K562 (cell line): Measurements from ENCODE around the gene FBLN2. TPM values are rescaled to one million over a fixed set of nuclear protein-coding genes. Genes with fewer than 3 reads are reported as not detected.
A peak's percentile ranks its signal among the peaks of the same experiment; 100 is the strongest.

Experiments used
- BACH1 ChIP-seq: fragments of 200-800 bp; sonication (Bioruptor generic); IDR thresholded peaks from 2 replicates; pipeline ENCODE4 v1.6.1; 2016; ENCODE audit warnings: missing genetic modification characterization, missing compliant biosample characterization
- BCOR ChIP-seq: fragments of 450-650 bp; IDR thresholded peaks from 2 replicates; pipeline ENCODE4 v1.6.1; 2016
- CLOCK ChIP-seq: fragments of 250-450 bp; sonication (Bioruptor Pico); IDR thresholded peaks from 2 replicates; pipeline ENCODE4 v1.4.0; 2020; ENCODE audit warnings: mild to moderate bottlenecking, moderate library complexity, borderline replicate concordance
- E2F1 ChIP-seq: sonication (generic); formaldehyde crosslinking; IDR thresholded peaks from 2 replicates; pipeline ENCODE4 v1.8.1; 2023; ENCODE audit warnings: mild to moderate bottlenecking, missing genetic modification reagents, moderate library complexity
- NR2C2 ChIP-seq, 2 experiments: fragments of 200-800 bp in 1 of 2; sonication (Bioruptor generic) in 1 of 2; sonication (generic) in 1 of 2; formaldehyde crosslinking in 1 of 2; IDR thresholded peaks; 2 replicates each; pipeline versions ENCODE4 v1.6.1 to v1.8.0; 2016 to 2022; ENCODE audit warnings: mild to moderate bottlenecking in 1 of 2, missing compliant biosample characterization in 1 of 2, missing genetic modification characterization in 1 of 2, missing genetic modification reagents in 1 of 2
- RBM25 ChIP-seq: fragments of 200-400 bp; formaldehyde crosslinking; IDR thresholded peaks from 2 replicates; pipeline ENCODE4 v1.6.1; 2018; ENCODE audit warnings: low read length, low read depth, moderate library complexity; ENCODE audit not compliant: severe bottlenecking
- SRSF3 ChIP-seq: fragments of 200-400 bp; formaldehyde crosslinking; IDR thresholded peaks from 2 replicates; pipeline ENCODE4 v1.6.1; 2016; ENCODE audit warnings: mild to moderate bottlenecking, low read length, moderate library complexity; ENCODE audit not compliant: insufficient read depth
- XRCC4 ChIP-seq: IDR thresholded peaks from one replicate; pipeline ENCODE4 v1.6.1; 2011; ENCODE audit not compliant: insufficient read depth, insufficient read length; ENCODE audit errors: extremely low read depth
- ZBED1 ChIP-seq: IDR thresholded peaks from 2 replicates; pipeline ENCODE4 v1.6.1; 2014
- ZNF785 ChIP-seq: fragments of 250-450 bp; sonication (Bioruptor Pico); IDR thresholded peaks from 2 replicates; pipeline ENCODE4 v1.4.0; 2020; ENCODE audit warnings: mild to moderate bottlenecking
- polyA plus RNA-seq, 8 experiments: library from polyadenylated mRNA; depleted of rRNA in 4 of 8; stranded (reverse) in 5 of 8; unstranded in 3 of 8; fragments of >200 nt; fragmentation: Nextera tagmentation in 2 of 8; fragmentation: Illumina TruSeq in 1 of 8; extraction: Ambion mirVana in 2 of 8; extraction: Trizol in 1 of 8; gene quantifications; 2 replicates each; pipeline versions ENCODE4 v1.2.1 to v1.2.3, GENCODE V29; 2011 to 2014; ENCODE audit warnings: inconsistent platforms in 1 of 8, missing spikeins in 1 of 8
- total RNA-seq, 7 experiments: library from RNA; depleted of rRNA in 6 of 7; stranded (reverse); fragments of >200 nt in 6 of 7; fragmentation: Illumina TruSeq in 2 of 7; extraction: Trizol in 2 of 7; gene quantifications; 2 replicates each; pipeline versions ENCODE4 v1.2.1 to v1.2.3, GENCODE V29; 2011 to 2021; ENCODE audit warnings: low replicate concordance in 1 of 7

Gene FBLN2
- total and polyA plus RNA-seq, 9 of the 15 experiments (the other 6 are each of a cell fraction or from before 2014, with no cell fraction given): 0.03 to 0.10 (median 0.04) TPM; not detected in 6

GRCh38 chr3:13547591-13548371 is 1.1 kb upstream of the FBLN2 start (continued):
- TF ChIP-seq CLOCK (no peak), BACH1 (tag) (no peak), E2F1 (CRISPR knock-in tag) (no peak), ZBED1 (no peak), BCOR (peak; percentile 70), SRSF3 (no peak), RBM25 (peak; percentile 76), NR2C2 (CRISPR knock-in tag; IDR thresholded peaks at IDR 0.05) (no peak), NR2C2 (tag; IDR thresholded peaks at IDR 0.05) (no peak), ZNF785 (CRISPR knock-in tag) (no peak), XRCC4 (no peak)
